SK-MEL-5 (cell line): ENCODE measurements around the gene GRAP2. TPM values are rescaled to one million over a fixed set of nuclear protein-coding genes. Genes with fewer than 3 reads are reported as not detected.
"Not testable (repeated sequence)": the region's sequence is repeated elsewhere in the genome, so short reads cannot be mapped to it uniquely, and the experiment has no call there.

Experiments
- DNase-seq: peaks from one replicate; pipeline ENCODE4 v3.0.0-alpha.2; 2016; ENCODE audit warnings: low read depth, low spot score
- in situ Hi-C: cut with HindIII; loops from 2 replicates; pipeline ENCODE4 v1.10.0; 2016; ENCODE audit warnings: low sequenced_read_pairs, high pct_unique_total_duplicates, low pct_unique_long_range_greater_than_20kb
- total RNA-seq: library from RNA; depleted of rRNA; stranded (reverse); fragments of >200 nt; shearing (Covaris generic); gene quantifications from 2 replicates; pipeline ENCODE4 v1.2.3, GENCODE V29; 2014

GRAP2 gene
- total RNA-seq, 1 experiment from 2014 or later = 2.2 TPM

DNA sequence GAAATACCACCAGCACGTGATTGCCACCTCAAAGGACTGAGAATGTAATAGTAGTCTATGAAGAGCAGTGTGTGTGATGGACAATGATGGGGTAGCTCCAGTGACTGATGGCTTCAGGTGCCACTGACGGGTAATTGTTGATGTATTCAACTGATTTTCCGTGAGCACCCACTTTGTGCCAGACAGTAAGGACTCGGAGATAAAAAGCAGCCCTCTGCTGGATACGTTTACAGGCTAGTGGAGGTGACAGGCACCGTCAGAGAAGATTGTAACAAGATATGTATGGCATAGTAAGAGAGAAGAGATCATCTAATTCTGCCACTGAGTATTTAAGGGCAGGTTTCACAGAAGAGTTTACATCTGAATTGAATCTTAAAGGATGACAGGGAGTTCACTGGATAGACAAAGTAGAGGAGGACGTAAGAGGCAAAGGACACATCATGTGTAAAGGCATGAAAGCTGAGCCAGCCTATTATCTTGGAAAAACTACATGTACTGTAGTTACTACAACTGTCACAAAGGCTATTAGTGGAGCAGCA lies 6.3 kb upstream of the GRAP2 start:
- DNase-seq = no peak
- in situ Hi-C loops = no loop called here

DNA sequence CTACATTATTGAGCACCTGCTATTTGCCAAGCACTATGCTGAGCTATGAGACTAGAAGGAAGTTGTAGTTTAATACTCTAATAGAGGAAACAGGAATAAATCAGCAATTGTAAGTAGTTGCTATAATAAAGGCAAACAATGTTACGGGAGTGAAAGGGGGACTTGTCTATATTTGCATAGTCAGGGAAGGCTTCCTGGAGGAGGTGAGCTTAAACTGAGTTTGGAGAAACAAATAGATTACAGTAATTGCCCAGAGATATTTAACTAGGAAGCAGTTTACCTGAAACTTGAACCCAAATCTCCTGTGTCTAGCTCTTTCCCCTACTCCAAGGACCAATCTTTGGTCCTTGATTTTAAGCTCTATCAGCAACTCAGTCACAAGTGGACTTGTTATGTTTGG lies 5.2 kb upstream of the GRAP2 start:
- no peak for DNase-seq
- in situ Hi-C loops = no loop called here

DNA sequence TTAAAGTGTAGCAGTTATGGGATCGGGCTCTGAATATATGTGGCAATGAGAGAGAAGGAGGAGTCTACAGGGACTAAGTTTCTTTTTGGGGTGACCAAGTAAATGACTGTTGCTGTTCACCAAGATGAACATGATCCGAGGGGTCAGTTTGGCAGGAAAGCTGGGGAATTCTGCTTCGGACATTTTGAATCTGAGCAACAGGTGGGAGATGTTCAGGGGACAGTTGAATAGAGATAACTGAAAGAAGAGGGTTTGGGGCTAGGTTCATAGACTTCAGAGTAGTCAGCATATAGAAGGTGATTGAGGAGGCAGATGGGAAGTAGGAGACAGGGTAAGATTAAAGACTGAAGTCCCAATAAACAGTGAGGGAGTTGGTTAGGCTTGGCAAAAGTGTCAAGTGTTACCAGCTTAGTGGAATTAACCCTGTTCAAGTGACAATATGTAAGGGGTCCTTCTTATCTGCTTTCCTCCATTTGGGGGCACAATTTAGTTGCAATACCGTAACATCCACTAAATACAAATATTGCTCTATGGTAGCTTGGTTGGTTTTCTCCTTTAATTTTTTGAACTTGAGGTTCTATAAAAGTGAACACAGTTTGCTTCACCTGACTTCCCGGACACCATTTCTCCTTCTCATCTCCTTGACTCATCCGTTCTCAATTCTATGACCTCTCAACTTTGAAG lies 4.4 kb upstream of the GRAP2 start:
- in situ Hi-C loops = no loop called here
- no peak for DNase-seq

DNA sequence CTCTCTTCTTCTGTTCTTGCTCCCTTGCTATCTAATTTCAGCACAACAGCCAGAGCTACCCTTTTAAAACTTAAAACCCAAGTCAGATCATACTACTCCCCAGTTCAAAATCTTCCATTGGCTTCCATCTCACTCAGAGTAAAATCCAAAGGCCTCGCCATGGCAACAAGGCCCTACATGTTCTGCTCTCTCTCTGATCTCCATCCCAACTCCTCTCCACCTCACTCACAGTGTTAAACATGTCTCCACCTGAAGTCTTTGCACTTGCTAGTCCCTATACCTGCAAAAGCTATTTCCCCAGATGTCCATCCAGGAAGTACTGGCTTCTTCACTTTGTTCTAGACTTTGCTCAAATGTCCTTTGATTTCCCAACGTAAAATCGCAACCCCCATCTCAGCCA lies 3.0 kb upstream of the GRAP2 start:
- DNase-seq = no peak
- in situ Hi-C loops = no loop called here

DNA sequence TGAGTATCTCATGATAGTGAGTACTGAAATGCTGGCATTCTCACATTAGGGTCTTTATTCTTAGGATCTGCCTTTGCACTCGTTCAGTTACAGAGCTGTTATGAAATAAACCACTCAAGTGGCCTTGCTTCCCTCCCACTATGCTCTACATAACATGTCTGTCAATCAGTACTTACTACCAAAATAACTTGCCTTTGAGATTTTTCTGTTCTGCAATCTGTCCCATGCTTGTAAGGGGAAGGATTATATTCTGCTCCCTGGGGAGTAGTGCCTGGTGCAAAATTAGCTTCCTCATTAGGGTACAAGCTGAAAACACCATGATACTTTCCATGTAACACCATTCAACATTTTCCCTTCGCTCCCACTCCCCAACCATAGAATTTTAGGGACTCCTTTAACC lies 1.9 kb upstream of the GRAP2 start:
- in situ Hi-C loops = no loop called here
- DNase-seq = no peak

DNA sequence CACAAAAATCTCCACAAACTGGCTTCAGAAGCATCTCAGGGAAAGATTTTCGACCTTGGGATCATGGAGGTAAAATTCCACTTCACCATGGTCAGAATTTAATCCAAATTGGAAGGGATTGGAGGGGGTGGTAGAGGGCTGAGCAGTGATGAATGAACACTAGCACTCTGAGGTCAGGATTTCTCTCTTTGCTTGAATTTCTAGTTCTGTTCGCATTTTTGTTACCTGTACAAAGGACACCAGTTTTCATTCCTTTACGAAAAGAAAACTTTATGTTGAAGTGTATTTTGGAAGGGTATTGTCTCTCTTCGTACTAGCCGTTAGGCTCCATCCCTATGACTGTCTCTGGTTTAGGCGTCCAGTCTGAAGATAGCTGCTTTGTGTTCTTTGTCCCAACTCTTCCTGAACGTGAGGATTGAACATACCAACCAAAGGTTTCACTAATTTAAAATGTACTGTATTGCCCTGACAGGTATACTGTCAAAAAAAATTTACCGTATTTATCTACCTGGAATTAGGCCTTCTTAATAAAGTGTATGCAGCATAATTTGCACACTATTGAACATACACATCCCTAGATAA lies 772 bp downstream of the GRAP2 start:
- in situ Hi-C loops = no loop called here
- no peak for DNase-seq

DNA sequence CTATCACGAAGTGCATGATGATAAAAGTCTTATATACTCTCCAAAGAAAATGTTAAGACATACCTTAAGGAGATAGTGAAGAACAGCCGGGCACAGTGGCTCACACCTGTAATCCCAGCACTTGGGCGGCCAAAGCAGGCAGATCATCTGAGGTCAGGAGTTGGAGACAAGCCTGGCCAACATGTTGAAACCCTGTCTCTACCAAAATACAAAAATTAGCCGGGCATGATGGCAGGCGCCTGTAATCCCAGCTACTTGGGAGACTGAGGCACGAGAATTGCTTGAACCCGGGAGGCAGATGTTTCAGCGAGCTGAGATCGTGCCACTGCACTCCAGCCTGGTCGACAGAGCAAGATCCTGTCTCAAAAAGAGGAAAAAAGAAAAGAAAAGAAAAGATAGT lies 3.1 kb downstream of the GRAP2 start:
- DNase-seq, in situ Hi-C loops: not testable (repeated sequence)

DNA sequence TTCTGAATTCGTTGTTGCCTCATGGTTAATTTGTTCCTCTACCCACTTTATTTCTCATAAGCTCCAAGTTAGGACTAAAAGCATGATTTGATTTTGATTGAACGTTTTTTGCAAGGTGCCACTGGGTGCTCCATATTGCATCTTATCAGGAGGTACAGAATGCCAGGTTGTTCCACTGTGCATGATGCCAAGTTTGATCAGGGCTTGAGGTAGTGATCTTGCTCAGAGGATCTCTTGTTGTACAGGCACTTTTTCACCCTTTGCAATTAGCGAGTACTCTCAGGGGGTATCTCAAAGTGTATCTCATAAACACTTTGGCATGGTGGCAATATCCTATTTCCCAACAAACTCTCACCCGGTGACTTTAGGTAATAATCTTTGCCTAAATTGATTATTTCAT lies 4.0 kb downstream of the GRAP2 start:
- in situ Hi-C loops = no loop called here
- DNase-seq = no peak

DNA sequence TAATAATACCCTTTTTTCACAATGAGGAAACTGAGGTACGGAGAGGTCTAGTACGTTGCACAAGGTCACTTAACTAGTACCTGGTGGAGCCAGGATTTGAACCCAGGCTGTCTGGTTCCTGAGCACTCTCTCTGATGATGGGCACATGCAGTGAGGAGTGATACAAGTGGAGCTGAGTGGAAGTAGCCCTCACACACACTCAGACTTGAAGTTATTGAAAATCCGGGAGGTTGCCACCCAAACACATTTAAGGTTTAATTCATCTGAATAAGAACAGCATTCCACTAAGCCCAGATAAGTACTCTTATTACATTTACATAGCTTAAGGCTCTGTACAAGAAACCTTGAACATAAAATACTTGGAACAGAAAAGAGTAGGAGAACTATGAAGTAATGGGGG lies 4.8 kb downstream of the GRAP2 start:
- no peak for DNase-seq
- in situ Hi-C loops = no loop called here

DNA sequence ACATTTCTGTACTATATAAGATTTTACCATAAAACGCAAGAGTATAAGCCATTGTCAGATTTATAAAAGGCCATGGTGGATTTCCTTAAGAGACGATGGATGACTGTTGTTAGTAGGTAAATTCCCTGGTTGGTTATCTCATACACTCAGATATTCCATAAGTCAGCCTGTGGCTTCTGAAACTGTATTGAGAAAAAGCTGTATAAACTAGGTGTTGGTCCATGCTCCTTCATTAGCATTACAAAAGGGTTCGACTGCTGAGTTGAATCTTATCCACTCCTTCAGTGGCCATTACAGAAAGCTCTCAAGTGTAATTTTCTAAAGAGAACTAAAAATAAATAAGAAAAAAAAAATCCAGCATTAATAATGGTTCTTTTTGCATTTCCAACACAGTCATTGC lies 5.3 kb downstream of the GRAP2 start:
- in situ Hi-C loops = no loop called here
- DNase-seq = no peak

DNA sequence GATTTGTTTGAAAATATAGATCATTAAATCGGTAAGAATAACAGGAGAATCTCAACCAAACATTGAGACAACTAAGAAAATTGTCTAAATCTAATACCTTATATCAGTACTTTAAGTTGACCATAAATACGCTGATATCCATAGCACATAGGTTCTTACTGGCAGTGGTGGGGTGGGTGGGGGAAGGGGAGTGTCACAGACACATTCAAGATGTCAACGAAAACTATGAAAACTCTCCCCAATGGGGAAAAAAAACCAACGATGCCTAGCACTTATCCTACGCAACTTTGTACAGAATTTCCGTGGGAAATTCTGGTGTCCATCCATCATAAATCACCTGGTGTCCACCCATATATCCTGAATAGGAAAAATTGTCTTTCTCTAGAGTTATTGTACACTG lies 6.2 kb downstream of the GRAP2 start:
- DNase-seq = no peak
- in situ Hi-C loops = no loop called here

DNA sequence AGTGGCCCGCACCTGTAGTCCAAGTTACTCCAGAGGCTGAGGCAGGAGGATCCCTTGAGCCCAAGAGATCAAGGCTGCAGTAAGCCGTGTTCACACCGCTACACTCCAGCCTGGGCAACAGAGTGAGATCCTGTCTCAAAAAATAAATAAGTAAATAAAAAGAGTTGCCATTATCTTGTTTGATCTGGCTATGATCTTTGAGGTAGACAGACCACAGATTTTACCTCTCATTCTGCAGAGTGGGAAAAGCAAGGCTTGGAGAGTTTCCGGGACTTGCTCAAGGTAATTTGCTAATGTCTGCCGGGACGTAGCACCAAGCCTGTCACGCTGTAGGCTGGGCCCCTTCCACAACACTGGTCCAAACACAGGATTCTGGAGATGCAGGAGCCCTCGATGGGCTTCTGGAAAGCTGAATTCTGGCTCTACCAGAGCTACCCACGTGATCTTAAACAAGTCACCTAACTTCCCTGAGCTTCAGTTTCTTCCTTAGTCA lies 6.8 kb downstream of the GRAP2 start:
- in situ Hi-C loops = no loop called here
- DNase-seq = no peak

DNA sequence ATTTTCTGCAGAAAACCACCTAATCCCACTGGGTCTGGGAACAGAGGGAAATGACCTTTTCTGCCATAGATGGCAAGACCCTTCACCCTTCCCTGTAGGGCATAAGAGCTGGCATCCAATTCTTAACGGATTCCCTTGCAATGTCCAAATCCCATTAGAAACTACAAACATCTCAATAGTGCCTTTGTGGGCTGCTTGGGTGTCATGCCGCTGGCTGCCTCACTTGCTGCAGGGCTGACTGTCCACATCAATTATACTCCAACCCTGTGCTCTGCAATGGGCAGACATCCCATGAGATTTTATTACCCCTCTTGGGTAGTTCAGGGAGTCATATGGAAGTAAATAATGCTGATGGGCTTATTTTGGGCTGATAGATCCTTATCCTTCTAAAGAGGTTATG lies 7.3 kb downstream of the GRAP2 start:
- in situ Hi-C loops = no loop called here
- peak; percentile 81 for DNase-seq

DNA sequence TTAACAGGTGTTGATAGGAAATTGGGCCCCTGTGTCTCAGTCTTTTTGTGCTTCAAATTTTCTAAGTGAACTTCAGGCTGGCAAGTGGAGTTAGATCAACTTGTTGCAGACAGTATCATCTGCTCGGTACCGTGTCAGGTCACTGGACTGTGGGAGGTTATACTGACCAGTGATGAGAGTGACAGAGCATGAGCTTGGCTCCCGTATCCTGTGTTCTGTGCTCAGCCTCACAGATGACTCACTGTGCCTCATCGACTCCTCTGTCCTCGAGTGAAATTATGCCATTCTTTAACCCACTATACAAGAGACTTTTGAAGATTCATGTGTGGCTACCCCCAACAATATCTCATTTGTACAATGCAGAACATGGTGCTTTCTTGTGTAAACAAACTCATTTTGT lies 7.9 kb downstream of the GRAP2 start:
- DNase-seq = peak; percentile 49
- in situ Hi-C loops = no loop called here

DNA sequence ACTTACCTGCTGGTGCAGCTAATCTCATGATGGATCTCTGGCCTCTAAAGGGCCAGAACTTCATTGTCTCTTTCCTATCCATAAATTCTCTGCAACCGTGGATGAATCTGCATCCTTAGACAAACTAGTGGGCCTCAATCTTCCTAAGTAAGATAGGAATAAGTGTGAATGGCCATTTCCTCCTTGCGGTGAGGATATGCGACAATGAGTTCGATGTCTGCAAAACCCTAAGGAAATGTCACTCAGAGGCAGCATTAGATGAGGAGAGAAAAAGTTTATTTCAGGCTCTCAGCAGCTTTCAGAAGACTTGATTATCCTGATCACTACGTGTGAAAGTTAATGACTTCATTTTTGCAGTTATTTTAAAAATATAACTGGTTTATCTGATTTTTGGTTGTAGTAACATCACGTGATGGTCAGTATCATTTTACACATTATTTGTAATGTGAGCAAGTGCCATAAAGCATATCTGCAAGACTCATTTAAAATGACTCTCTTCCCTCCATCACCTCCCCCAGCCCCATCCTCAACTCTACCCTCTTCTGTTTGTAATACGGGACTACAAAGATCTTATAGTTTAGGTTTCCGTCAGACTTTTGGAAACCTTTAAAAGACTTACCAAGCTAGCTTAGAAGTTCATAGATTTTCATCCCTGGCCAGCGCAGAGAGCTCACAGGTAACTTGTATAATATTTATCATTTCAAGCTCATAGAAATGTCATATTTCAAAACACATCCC lies 10.2 kb downstream of the GRAP2 start:
- in situ Hi-C loops = no loop called here
- DNase-seq = no peak

DNA sequence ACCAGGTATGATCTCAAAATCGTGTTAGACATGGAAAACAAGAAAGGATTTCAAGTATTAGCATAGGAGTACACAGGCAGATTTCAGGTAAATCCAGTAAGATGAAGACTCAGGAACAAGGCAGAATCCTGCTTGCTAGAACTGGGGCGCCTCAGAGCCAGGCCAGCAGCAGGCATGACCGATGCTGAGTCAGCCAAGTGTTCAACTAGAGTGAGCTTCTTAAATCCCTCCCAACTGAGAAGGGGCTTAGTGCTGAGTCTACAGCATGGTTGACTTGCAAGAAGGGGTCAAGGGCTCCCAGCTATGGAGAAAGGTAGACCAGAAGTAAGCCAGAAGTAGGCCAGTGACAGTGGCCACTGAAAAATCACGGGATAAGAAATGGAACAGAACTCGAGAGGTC lies 12.4 kb downstream of the GRAP2 start:
- no peak for DNase-seq
- in situ Hi-C loops = no loop called here

DNA sequence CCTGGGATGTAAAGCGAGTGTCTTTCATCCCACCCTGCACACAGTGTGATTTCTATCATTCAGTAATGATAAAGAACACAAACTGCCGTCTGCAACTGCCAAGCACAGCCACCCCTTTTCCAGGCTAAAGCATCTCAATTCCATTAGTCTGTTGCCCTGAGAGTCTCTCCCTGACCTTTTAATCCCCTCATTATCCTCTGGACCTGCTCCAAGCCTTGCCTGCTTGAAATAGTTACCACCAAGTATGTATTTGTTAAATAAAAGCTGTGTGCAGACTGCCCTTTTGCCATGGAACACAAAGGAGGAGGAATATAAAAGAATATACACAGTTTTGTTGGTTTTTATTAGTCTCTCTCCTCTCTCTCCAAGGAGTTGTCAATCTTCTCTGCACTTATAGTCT lies 13.0 kb downstream of the GRAP2 start:
- in situ Hi-C loops = no loop called here
- no peak for DNase-seq

DNA sequence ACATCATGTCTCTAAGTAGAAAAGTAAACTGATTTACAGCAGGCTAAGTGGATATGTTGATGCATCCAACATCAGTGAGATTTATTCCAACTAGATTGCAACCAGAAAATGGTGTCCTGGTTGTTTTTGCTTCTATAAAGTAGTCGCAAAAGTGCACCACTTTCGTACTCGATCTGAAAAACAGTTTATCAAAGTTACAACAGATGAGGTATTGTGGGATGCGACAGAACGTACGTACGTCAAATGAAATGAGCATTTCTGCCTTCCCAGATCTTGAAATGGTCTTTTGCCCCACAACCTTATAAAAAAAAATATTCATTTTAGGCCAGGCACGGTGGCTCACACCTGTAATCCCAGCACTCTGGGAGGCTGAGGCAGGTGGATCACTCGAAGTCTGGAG lies 13.7 kb downstream of the GRAP2 start:
- in situ Hi-C loops = no loop called here

DNA sequence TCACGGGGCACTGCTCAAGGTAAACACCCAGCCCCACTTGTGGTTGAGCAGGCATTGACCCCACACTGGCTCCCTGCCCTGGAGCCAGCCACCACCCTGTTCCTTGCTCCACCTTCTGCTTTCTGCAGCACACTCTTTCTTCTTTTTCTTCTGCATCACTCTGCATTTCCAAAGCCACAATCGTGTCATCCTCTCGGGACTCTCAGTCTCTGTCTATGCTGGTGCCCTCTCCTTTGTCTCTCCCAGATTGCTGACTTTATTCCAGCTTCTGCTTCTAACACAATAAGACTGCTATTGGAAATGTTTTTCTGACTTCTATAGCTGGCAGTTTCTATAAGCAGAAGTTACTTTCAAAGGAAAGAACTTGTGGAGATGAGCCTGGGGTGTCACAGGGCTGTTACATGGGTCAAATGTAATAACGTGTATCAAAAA lies 14.4 kb downstream of the GRAP2 start:
- in situ Hi-C loops = no loop called here
- no peak for DNase-seq

More for the DNA sequence above, 13.7 kb downstream of the GRAP2 start:
- no peak for DNase-seq
